Neural cell (in vitro differentiated cells): Measurements from ENCODE around the gene PAX6. TPM values are rescaled to one million over a fixed set of nuclear protein-coding genes. Genes with fewer than 3 reads are reported as not detected.

Experiments used
- H2AFZ ChIP-seq: fragments of 200-600, 300-800 bp; sonication (generic), shearing (Covaris generic); 2 replicates; pipeline ENCODE4 v1.6.0; 2014; ENCODE audit warnings: low read depth, mild to moderate bottlenecking, antibody characterized with exemption, low read length, moderate library complexity
- H3F3A ChIP-seq: fragments of 200-600 bp; shearing (Covaris generic); 2 replicates; pipeline ENCODE4 v1.6.1; 2016; ENCODE audit warnings: mild to moderate bottlenecking, moderate library complexity, mixed read lengths, antibody characterized with exemption, low read length; ENCODE audit not compliant: insufficient read depth, poor library complexity, severe bottlenecking
- H3K27ac ChIP-seq: fragments of 200-600, 300-800 bp; sonication (generic), shearing (Covaris generic); 2 replicates; pipeline ENCODE4 v1.5.1; 2014; ENCODE audit warnings: mild to moderate bottlenecking, low read length, moderate library complexity
- H3K27me3 ChIP-seq: fragments of 300-800, 200-600 bp; sonication (generic), shearing (Covaris generic); 2 replicates; pipeline ENCODE4 v1.6.0; 2014; ENCODE audit warnings: mild to moderate bottlenecking, low read depth, low read length, moderate library complexity; ENCODE audit not compliant: insufficient read depth
- H3K36me3 ChIP-seq: fragments of 300-800, 200-600 bp; sonication (generic), shearing (Covaris generic); 2 replicates; pipeline ENCODE4 v1.5.1; 2014; ENCODE audit warnings: mild to moderate bottlenecking, antibody characterized with exemption, low read length, moderate library complexity; ENCODE audit not compliant: insufficient read depth
- H3K4me2 ChIP-seq: fragments of 300-800, 200-600 bp; sonication (generic), shearing (Covaris generic); 2 replicates; pipeline ENCODE4 v1.6.0; 2014; ENCODE audit warnings: mild to moderate bottlenecking, low read length
- H3K4me3 ChIP-seq: fragments of 300-800, 200-600 bp; sonication (generic), shearing (Covaris generic); 2 replicates; pipeline ENCODE4 v1.5.1; 2014; ENCODE audit warnings: mild to moderate bottlenecking, low read length, moderate library complexity
- H3K79me2 ChIP-seq: fragments of 200-600 bp; shearing (Covaris generic); replicated peaks from 2 replicates; pipeline ENCODE4 v1.6.0; 2014; ENCODE audit warnings: mild to moderate bottlenecking, low read length, moderate library complexity; ENCODE audit not compliant: insufficient read depth
- H3K9ac ChIP-seq: fragments of 300-800, 200-600 bp; sonication (generic), shearing (Covaris generic); 2 replicates; pipeline ENCODE4 v1.6.1; 2016; ENCODE audit warnings: mild to moderate bottlenecking, low read length, mixed read lengths
- H3K9me2 ChIP-seq: fragments of 200-600 bp; shearing (Covaris generic); 2 replicates; pipeline ENCODE4 v1.6.1; 2016; ENCODE audit warnings: mild to moderate bottlenecking, low read length, mixed read lengths; ENCODE audit not compliant: insufficient read depth
- H3K9me3 ChIP-seq: fragments of 200-600, 300-800 bp; sonication (generic), shearing (Covaris generic); 2 replicates; pipeline ENCODE4 v1.6.1; 2016; ENCODE audit warnings: mild to moderate bottlenecking, mixed run types, low read length, moderate library complexity, mixed read lengths
- H4K20me1 ChIP-seq: fragments of 200-600 bp; shearing (Covaris generic); 2 replicates; pipeline ENCODE4 v1.6.1; 2016; ENCODE audit warnings: mild to moderate bottlenecking, mixed run types; ENCODE audit not compliant: insufficient read depth
- CTCF ChIP-seq: fragments of 450-650 bp; IDR thresholded peaks from 2 replicates; pipeline ENCODE4 v1.5.1; 2014; ENCODE audit warnings: antibody characterized with exemption, mild to moderate bottlenecking, moderate library complexity; ENCODE audit not compliant: poor library complexity, severe bottlenecking
- EP300 ChIP-seq: fragments of 450-650 bp; conservative IDR thresholded peaks from 2 replicates; pipeline ENCODE4 v1.6.1; 2014; ENCODE audit warnings: antibody characterized with exemption, mild to moderate bottlenecking, moderate library complexity; ENCODE audit not compliant: poor library complexity, severe bottlenecking
- EZH2 ChIP-seq: fragments of 200-600, 300-800 bp; shearing (Covaris generic), sonication (generic); IDR thresholded peaks from 2 replicates; pipeline ENCODE4 v1.6.1; 2014; ENCODE audit warnings: antibody characterized with exemption, low read length, borderline replicate concordance, mild to moderate bottlenecking; ENCODE audit not compliant: insufficient read depth, poor library complexity, severe bottlenecking
- MXI1 ChIP-seq: fragments of 450-650 bp; conservative IDR thresholded peaks from 2 replicates; pipeline ENCODE4 v1.6.1; 2014; ENCODE audit warnings: antibody characterized with exemption, mild to moderate bottlenecking; ENCODE audit not compliant: poor library complexity, severe bottlenecking
- POLR2AphosphoS5 ChIP-seq: IDR thresholded peaks from 2 replicates; pipeline ENCODE4 v1.6.1; 2012
- RAD21 ChIP-seq: fragments of 450-650 bp; conservative IDR thresholded peaks from 2 replicates; pipeline ENCODE4 v1.6.1; 2014; ENCODE audit warnings: antibody characterized with exemption, mild to moderate bottlenecking, moderate library complexity
- REST ChIP-seq: IDR thresholded peaks from 2 replicates; pipeline ENCODE4 v1.6.1; 2012; ENCODE audit warnings: borderline replicate concordance
- SMC3 ChIP-seq: fragments of 450-650 bp; conservative IDR thresholded peaks from 2 replicates; pipeline ENCODE4 v1.6.1; 2014; ENCODE audit warnings: antibody characterized with exemption, mild to moderate bottlenecking, moderate library complexity; ENCODE audit not compliant: poor library complexity
- TAF1 ChIP-seq: IDR thresholded peaks from 2 replicates; pipeline ENCODE4 v1.6.1; 2012; ENCODE audit warnings: low read depth
- polyA plus RNA-seq: library from polyadenylated mRNA; depleted of rRNA; stranded (reverse); fragments of >200 nt; gene quantifications from 2 replicates; pipeline ENCODE4 v1.2.3, GENCODE V29; 2014

The PAX6 gene
- polyA plus RNA-seq, 1 donor from 2014 or later: 74.7 TPM

- H3F3A ChIP-seq: no peaks in the 10 kb centered on the region
- H3K36me3 ChIP-seq: no peaks in the 10 kb centered on the region
- TF ChIP-seq REST (no peak), MXI1 (no peak), POLR2AphosphoS5 (peak; percentile 25), SMC3 (no peak), EP300 (no peak), CTCF (no peak)
- no peak overlapping the region for H3K4me3 ChIP-seq
- no peak overlapping the region for H3K27ac ChIP-seq
- no peaks in the 10 kb centered on the region for H3K9me3 ChIP-seq
- H3K4me2 ChIP-seq: no peak overlapping the region
- no peak overlapping the region for H2AFZ ChIP-seq
- peaks cover 73% of the 10 kb centered on the region for H3K27me3 ChIP-seq
- H3K9me2 ChIP-seq: no peaks in the 10 kb centered on the region
- no peaks in the 10 kb centered on the region for H3K79me2 ChIP-seq
- no peaks in the 10 kb centered on the region for H4K20me1 ChIP-seq
- H3K9ac ChIP-seq: no peak overlapping the region
Observed at GRCh38 chr11:31828217-31828616, 17.1 kb upstream of the PAX6 start.

GRCh38 chr11:31827455-31828206 is 16.5 kb upstream of the PAX6 start:
- Histone ChIP-seq H4K20me1 (no peaks in the 10 kb centered on the region), H3K36me3 (no peaks in the 10 kb centered on the region), H3K4me3 (no peak overlapping the region), H3K9me2 (no peaks in the 10 kb centered on the region), H3K79me2 (no peaks in the 10 kb centered on the region), H3K4me2 (no peak overlapping the region), H3K9ac (no peak overlapping the region), H3K27me3 (peaks cover 78% of the 10 kb centered on the region), H3K9me3 (no peaks in the 10 kb centered on the region), H3F3A (no peaks in the 10 kb centered on the region), H3K27ac (no peak overlapping the region), H2AFZ (no peak overlapping the region)
- TF ChIP-seq REST: no peak
- TF ChIP-seq SMC3: no peak
- TF ChIP-seq CTCF: no peak
- no peak for TF ChIP-seq RAD21
- TF ChIP-seq EP300: no peak
- no peak for TF ChIP-seq TAF1
- no peak for TF ChIP-seq POLR2AphosphoS5
- no peak for TF ChIP-seq EZH2
- TF ChIP-seq MXI1: no peak
